GM19240 (cell line): ENCODE results near the gene SHISA9.
"Not testable (repeated sequence)": the region's sequence is repeated elsewhere in the genome, so short reads cannot be mapped to it uniquely, and the experiment has no call there.

Experiments used
- DNase-seq: peaks from one replicate; pipeline ENCODE4 v3.0.0; 2011; ENCODE audit warnings: low spot score; ENCODE audit not compliant: insufficient read length

Gene SHISA9

GRCh38 chr16:12899529-12900143, 1.8 kb upstream of the SHISA9 start:
- no peak for DNase-seq

- no peak for DNase-seq
Observed at GRCh38 chr16:12900156-12900555, 1.2 kb upstream of the SHISA9 start.

GRCh38 chr16:12900599-12901203, 697 bp upstream of the SHISA9 start:
- DNase-seq: no peak

- DNase-seq: no peak
Observed at GRCh38 chr16:12901204-12901596, 198 bp upstream of the SHISA9 start.

GRCh38 chr16:12902511-12903372, 1.3 kb downstream of the SHISA9 start:
- no peak for DNase-seq

- DNase-seq: no peak
Observed at GRCh38 chr16:12903407-12904328, 2.3 kb downstream of the SHISA9 start.

GRCh38 chr16:12904329-12904671, 2.9 kb downstream of the SHISA9 start:
- no peak for DNase-seq

GRCh38 chr16:12906271-12906670, 4.9 kb downstream of the SHISA9 start:
- no peak for DNase-seq

GRCh38 chr16:12906765-12907516, 5.5 kb downstream of the SHISA9 start:
- no peak for DNase-seq

- DNase-seq: no peak
Observed at GRCh38 chr16:12907670-12908233, 6.4 kb downstream of the SHISA9 start.

GRCh38 chr16:12917246-12917645, 15.8 kb downstream of the SHISA9 start:
- no peak for DNase-seq

GRCh38 chr16:12917653-12918052, 16.3 kb downstream of the SHISA9 start:
- DNase-seq: no peak

GRCh38 chr16:12920739-12921138, 19.3 kb downstream of the SHISA9 start:
- DNase-seq: no peak

- not testable (repeated sequence) for DNase-seq
Observed at GRCh38 chr16:12923640-12924039, 22.2 kb downstream of the SHISA9 start.

GRCh38 chr16:12925026-12925800, 23.8 kb downstream of the SHISA9 start:
- no peak for DNase-seq

GRCh38 chr16:12927591-12927990, 26.2 kb downstream of the SHISA9 start:
- DNase-seq: no peak

GRCh38 chr16:12930881-12931280, 29.5 kb downstream of the SHISA9 start:
- DNase-seq: no peak

- no peak for DNase-seq
Observed at GRCh38 chr16:12936391-12936790, 35.0 kb downstream of the SHISA9 start.

GRCh38 chr16:12941896-12942295, 40.5 kb downstream of the SHISA9 start:
- DNase-seq: no peak

- no peak for DNase-seq
Observed at GRCh38 chr16:12942861-12943260, 41.5 kb downstream of the SHISA9 start.
